H9 (cell line): Measurements from ENCODE around the gene DPP6. TPM values are rescaled to one million over a fixed set of nuclear protein-coding genes. Genes with fewer than 3 reads are reported as not detected.

ENCODE experiments used
- DNase-seq: peaks from one replicate; pipeline ENCODE4 v3.0.0-alpha.2; 2017
- H2AFZ ChIP-seq: one replicate; pipeline ENCODE4 v1.6.1; 2013; ENCODE audit warnings: mild to moderate bottlenecking, low read length, control low read depth, moderate library complexity
- H2AK5ac ChIP-seq: 2 replicates; pipeline ENCODE4 v1.6.1; 2013; ENCODE audit warnings: low read length, control low read depth, mixed read lengths; ENCODE audit not compliant: insufficient read length
- H2BK120ac ChIP-seq: one replicate; pipeline ENCODE4 v1.6.1; 2013; ENCODE audit warnings: low read depth, mild to moderate bottlenecking, low read length, control low read depth, inconsistent platforms; ENCODE audit not compliant: poor library complexity, severe bottlenecking
- H2BK12ac ChIP-seq: 2 replicates; pipeline ENCODE4 v1.6.1; 2013; ENCODE audit warnings: low read length, control low read depth, mixed read lengths, low read depth; ENCODE audit not compliant: insufficient read length
- H2BK15ac ChIP-seq: 2 replicates; pipeline ENCODE4 v1.6.1; 2013; ENCODE audit warnings: low read depth, low read length, control low read depth
- H2BK20ac ChIP-seq: one replicate; pipeline ENCODE4 v1.6.1; 2013; ENCODE audit warnings: low read depth, mild to moderate bottlenecking, low read length, control low read depth, inconsistent platforms; ENCODE audit not compliant: poor library complexity, severe bottlenecking
- H2BK5ac ChIP-seq: 2 replicates; pipeline ENCODE4 v1.6.1; 2013; ENCODE audit warnings: low read length, control low read depth, mixed read lengths; ENCODE audit not compliant: insufficient read length
- H3K14ac ChIP-seq: 2 replicates; pipeline ENCODE4 v1.6.1; 2013; ENCODE audit warnings: low read length, control low read depth; ENCODE audit not compliant: insufficient read depth
- H3K18ac ChIP-seq: 2 replicates; pipeline ENCODE4 v1.6.1; 2013; ENCODE audit warnings: low read depth, mild to moderate bottlenecking, mixed read lengths, low read length, control low read depth; ENCODE audit not compliant: insufficient read length
- H3K23ac ChIP-seq: 2 replicates; pipeline ENCODE4 v1.6.1; 2013; ENCODE audit warnings: low read length, control low read depth, mixed read lengths, low read depth; ENCODE audit not compliant: insufficient read length
- H3K23me2 ChIP-seq: 2 replicates; pipeline ENCODE4 v1.6.1; 2013; ENCODE audit warnings: low read depth, mild to moderate bottlenecking, mixed read lengths, low read length, control low read depth; ENCODE audit not compliant: insufficient read length, poor library complexity, severe bottlenecking
- H3K27ac ChIP-seq: 2 replicates; pipeline ENCODE4 v1.5.1; 2013; ENCODE audit warnings: low read length, control low read depth, mixed read lengths, low read depth; ENCODE audit not compliant: insufficient read length
- H3K27me3 ChIP-seq: 2 replicates; pipeline ENCODE4 v1.6.1; 2013; ENCODE audit warnings: low read length, control low read depth, inconsistent platforms; ENCODE audit not compliant: insufficient read depth
- H3K4ac ChIP-seq: 2 replicates; pipeline ENCODE4 v1.6.1; 2013; ENCODE audit warnings: low read depth, mild to moderate bottlenecking, control low read depth, inconsistent platforms, low read length, moderate library complexity
- H3K4me1 ChIP-seq: 2 replicates; pipeline ENCODE4 v1.6.1; 2013; ENCODE audit warnings: low read length, control low read depth, inconsistent platforms; ENCODE audit not compliant: insufficient read depth
- H3K4me2 ChIP-seq: 2 replicates; pipeline ENCODE4 v1.6.1; 2013; ENCODE audit warnings: low read length, control low read depth, mixed read lengths; ENCODE audit not compliant: insufficient read length, insufficient read depth
- H3K56ac ChIP-seq: 2 replicates; pipeline ENCODE4 v1.6.1; 2013; ENCODE audit warnings: low read depth, mild to moderate bottlenecking, mixed read lengths, low read length, control low read depth; ENCODE audit not compliant: insufficient read length
- H3K79me1 ChIP-seq: 2 replicates; pipeline ENCODE4 v1.6.1; 2013; ENCODE audit warnings: low read depth, mild to moderate bottlenecking, moderate library complexity, low read length, control low read depth, inconsistent platforms; ENCODE audit not compliant: insufficient read depth, poor library complexity, severe bottlenecking
- H3K79me2 ChIP-seq: 2 replicates; pipeline ENCODE4 v1.6.1; 2013; ENCODE audit warnings: low read length, control low read depth, inconsistent platforms; ENCODE audit not compliant: insufficient read depth
- H3K9ac ChIP-seq: 2 replicates; pipeline ENCODE4 v1.6.1; 2013; ENCODE audit warnings: low read length, control low read depth, mixed read lengths; ENCODE audit not compliant: insufficient read length; ENCODE audit errors: extremely low read depth
- H3K9me3 ChIP-seq: one replicate; pipeline ENCODE4 v1.6.1; 2013; ENCODE audit warnings: low read depth, low read length, inconsistent platforms; ENCODE audit not compliant: control insufficient read depth
- H3T11ph ChIP-seq: one replicate; pipeline ENCODE4 v1.6.1; 2013; ENCODE audit warnings: mild to moderate bottlenecking, low read length, control low read depth, inconsistent platforms
- H4K20me1 ChIP-seq: one replicate; pipeline ENCODE4 v1.6.1; 2013; ENCODE audit not compliant: control insufficient read depth, insufficient read length, insufficient read depth
- H4K5ac ChIP-seq: 2 replicates; pipeline ENCODE4 v1.6.1; 2013; ENCODE audit warnings: low read depth, mild to moderate bottlenecking, mixed read lengths, low read length, control low read depth; ENCODE audit not compliant: insufficient read length
- H4K8ac ChIP-seq: replicated peaks from 2 replicates; pipeline ENCODE4 v1.6.1; 2013; ENCODE audit warnings: low read length, control low read depth, mixed read lengths, low read depth; ENCODE audit not compliant: insufficient read length
- H4K91ac ChIP-seq: 2 replicates; pipeline ENCODE4 v1.6.1; 2013; ENCODE audit warnings: low read depth, mild to moderate bottlenecking, moderate library complexity, mixed read lengths, low read length, control low read depth; ENCODE audit not compliant: insufficient read length
- H3K27ac Mint-ChIP-seq, 3 experiments: 2 replicates in 2 of 3; 3 replicates in 1 of 3; pipeline ENCODE4 v1.8.0; 2020 to 2021; ENCODE audit warnings: mixed read lengths in 3 of 3, mild to moderate bottlenecking in 1 of 3, moderate library complexity in 1 of 3
- H3K27me3 Mint-ChIP-seq: 2 replicates; pipeline ENCODE4 v1.8.0; 2021; ENCODE audit warnings: low read depth, mild to moderate bottlenecking, moderate library complexity, mixed read lengths
- H3K36me3 Mint-ChIP-seq, 3 experiments: 2 replicates in 2 of 3; 3 replicates in 1 of 3; pipeline ENCODE4 v1.8.0; 2020 to 2021; ENCODE audit warnings: low read depth in 3 of 3, mixed read lengths in 3 of 3; ENCODE audit not compliant: insufficient read depth in 1 of 3
- H3K4me1 Mint-ChIP-seq, 2 experiments: 2 replicates each; pipeline ENCODE4 v1.8.0; 2020; ENCODE audit warnings: mixed read lengths in 2 of 2
- H3K4me3 Mint-ChIP-seq, 2 experiments: 2 replicates in 1 of 2; 3 replicates in 1 of 2; pipeline ENCODE4 v1.8.0; 2020 to 2021; ENCODE audit warnings: mild to moderate bottlenecking in 2 of 2, mixed read lengths in 2 of 2, moderate library complexity in 1 of 2
- H3K9me3 Mint-ChIP-seq, 2 experiments: 2 replicates in 1 of 2; 3 replicates in 1 of 2; pipeline ENCODE4 v1.8.0; 2020; ENCODE audit warnings: mild to moderate bottlenecking in 2 of 2, mixed read lengths in 2 of 2, moderate library complexity in 1 of 2
- WGBS: extraction: QIAGEN DNeasy Blood & Tissue Kit; methylation state at CpG from one replicate; pipeline ENCODE4 v1.1.7; 2013; ENCODE audit warnings: missing lambda C conversion rate, low lambda C conversion rate, mixed read lengths; ENCODE audit not compliant: insufficient read length; ENCODE audit errors: extremely low coverage; 5-methylcytosine and 5-hydroxymethylcytosine counted together
- total RNA-seq: library from RNA; stranded (reverse); gene quantifications from 2 replicates; pipeline ENCODE4 v1.2.1, GENCODE V29; 2021
- TF ChIP-seq, protein P1 (sequence below): fragments of 200-600 bp; sonication (generic); conservative IDR thresholded peaks from 3 replicates; pipeline ENCODE4 v1.8.0; 2021; ENCODE audit warnings: antibody characterized with exemption, mild to moderate bottlenecking

The DPP6 gene
- total RNA-seq, 1 experiment from 2014 or later, result 4.5 TPM

DNA sequence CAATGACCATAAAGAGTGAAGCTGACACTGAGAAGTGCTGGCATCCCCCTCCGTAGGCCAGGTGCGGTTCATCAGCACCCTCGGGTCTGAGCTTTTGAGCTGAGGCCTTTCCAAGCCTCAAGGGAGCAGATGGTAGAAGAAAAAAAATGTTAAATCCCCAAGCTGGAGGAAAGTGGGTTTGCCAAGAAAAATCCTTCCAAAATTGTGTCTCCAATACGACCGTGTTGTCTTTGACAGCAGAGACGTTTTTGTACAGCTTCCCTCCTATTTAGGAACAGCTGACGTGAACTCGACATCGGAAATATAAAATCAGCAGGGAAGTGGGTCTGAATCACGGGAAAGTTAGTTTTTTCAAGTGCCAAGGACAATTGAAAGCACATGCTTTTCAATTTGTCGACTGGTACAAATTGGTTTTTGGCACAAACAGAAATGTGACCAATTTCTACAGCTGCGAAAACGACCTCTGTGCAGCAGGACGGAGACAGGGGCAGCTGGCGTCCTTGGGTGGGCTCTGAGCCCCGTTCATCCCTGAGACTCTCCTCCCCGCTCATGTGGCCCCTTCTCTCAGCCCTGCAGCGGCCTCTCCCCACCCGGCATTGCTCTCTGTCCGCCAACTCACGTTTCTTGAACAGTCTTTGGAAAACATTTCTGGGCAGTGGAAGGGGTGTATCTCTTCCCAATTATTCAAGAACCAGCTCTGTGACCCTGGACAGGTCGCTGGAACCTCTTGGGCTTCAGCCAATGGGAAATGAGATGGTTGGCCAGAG lies 860.9 kb downstream of the DPP6 start:
- Histone ChIP-seq H2BK12ac (no peak overlapping the region), H3K4me1 (no peaks in the 10 kb centered on the region), H3K56ac (no peak overlapping the region), H2BK20ac (no peak overlapping the region), H2AK5ac (no peak overlapping the region), H3K4me2 (no peak overlapping the region), H3K18ac (no peak overlapping the region), H3K23me2 (peaks cover 3% of the 10 kb centered on the region), H3K79me1 (no peaks in the 10 kb centered on the region), H4K5ac (no peak overlapping the region), H2AFZ (no peak overlapping the region), H3K27ac (no peak overlapping the region), H4K8ac (no peak overlapping the region), H3K9ac (no peak overlapping the region), H3K27me3 (no peaks in the 10 kb centered on the region), H2BK15ac (no peak overlapping the region), H2BK120ac (no peak overlapping the region), H3K14ac (no peak overlapping the region), H2BK5ac (no peak overlapping the region), H3K9me3 (no peaks in the 10 kb centered on the region), H3K23ac (no peak overlapping the region), H4K91ac (no peak overlapping the region), H3K4ac (no peak overlapping the region), H3K79me2 (no peaks in the 10 kb centered on the region), H3T11ph (no peak overlapping the region), H4K20me1 (no peaks in the 10 kb centered on the region)
- Mint-ChIP-seq H3K4me3 (no peak overlapping the region), H3K9me3 (peaks cover 14 to 20% of the 10 kb centered on the region in 2 experiments), H3K36me3 (peaks cover 0 to 8% (median 8%) of the 10 kb centered on the region in 3 experiments; a peak in 6 of 7 replicates), H3K27ac (no peak overlapping the region), H3K4me1 (peaks cover 5 to 7% of the 10 kb centered on the region in 2 experiments), H3K27me3 (peaks cover 33% of the 10 kb centered on the region)
- no peak for DNase-seq
- TF ChIP-seq, protein P1, sequence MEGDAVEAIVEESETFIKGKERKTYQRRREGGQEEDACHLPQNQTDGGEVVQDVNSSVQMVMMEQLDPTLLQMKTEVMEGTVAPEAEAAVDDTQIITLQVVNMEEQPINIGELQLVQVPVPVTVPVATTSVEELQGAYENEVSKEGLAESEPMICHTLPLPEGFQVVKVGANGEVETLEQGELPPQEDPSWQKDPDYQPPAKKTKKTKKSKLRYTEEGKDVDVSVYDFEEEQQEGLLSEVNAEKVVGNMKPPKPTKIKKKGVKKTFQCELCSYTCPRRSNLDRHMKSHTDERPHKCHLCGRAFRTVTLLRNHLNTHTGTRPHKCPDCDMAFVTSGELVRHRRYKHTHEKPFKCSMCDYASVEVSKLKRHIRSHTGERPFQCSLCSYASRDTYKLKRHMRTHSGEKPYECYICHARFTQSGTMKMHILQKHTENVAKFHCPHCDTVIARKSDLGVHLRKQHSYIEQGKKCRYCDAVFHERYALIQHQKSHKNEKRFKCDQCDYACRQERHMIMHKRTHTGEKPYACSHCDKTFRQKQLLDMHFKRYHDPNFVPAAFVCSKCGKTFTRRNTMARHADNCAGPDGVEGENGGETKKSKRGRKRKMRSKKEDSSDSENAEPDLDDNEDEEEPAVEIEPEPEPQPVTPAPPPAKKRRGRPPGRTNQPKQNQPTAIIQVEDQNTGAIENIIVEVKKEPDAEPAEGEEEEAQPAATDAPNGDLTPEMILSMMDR, result no peak
- WGBS, result no CpG with 5 or more reads among the region's 22 CpGs
